ENCODE data around the gene PLCB1.

PLCB1 gene

GRCh38 chr20:8385247-8385646 lies 253.2 kb downstream of the PLCB1 start:
- DNase-seq: no peak

- no peak for DNase-seq
Measured at GRCh38 chr20:8386991-8387390, 254.9 kb downstream of the PLCB1 start.

GRCh38 chr20:8388141-8388540 lies 256.1 kb downstream of the PLCB1 start:
- no peak for DNase-seq

GRCh38 chr20:8388707-8389106 lies 256.6 kb downstream of the PLCB1 start:
- no peak for DNase-seq

GRCh38 chr20:8389381-8390036 lies 257.4 kb downstream of the PLCB1 start:
- DNase-seq: peak; percentile 53

- DNase-seq: no peak
Measured at GRCh38 chr20:8390037-8390433, 258.0 kb downstream of the PLCB1 start.

- no peak for DNase-seq
Measured at GRCh38 chr20:8390500-8390899, 258.4 kb downstream of the PLCB1 start.

- no peak for DNase-seq
Measured at GRCh38 chr20:8393381-8393780, 261.3 kb downstream of the PLCB1 start.

GRCh38 chr20:8394308-8394945 lies 262.4 kb downstream of the PLCB1 start:
- DNase-seq: no peak

- no peak for DNase-seq
Measured at GRCh38 chr20:8395956-8396355, 263.9 kb downstream of the PLCB1 start.

GRCh38 chr20:8398263-8399051 lies 266.4 kb downstream of the PLCB1 start:
- no peak for DNase-seq

- peak; percentile 34 for DNase-seq
Measured at GRCh38 chr20:8399947-8400346, 267.9 kb downstream of the PLCB1 start.

GRCh38 chr20:8400486-8400885 lies 268.4 kb downstream of the PLCB1 start:
- no peak for DNase-seq

GRCh38 chr20:8401556-8401955 lies 269.5 kb downstream of the PLCB1 start:
- no peak for DNase-seq

GRCh38 chr20:8402798-8403197 lies 270.7 kb downstream of the PLCB1 start:
- DNase-seq: no peak

GRCh38 chr20:8404912-8405635 lies 273.0 kb downstream of the PLCB1 start:
- no peak for DNase-seq

GRCh38 chr20:8406391-8406790 lies 274.3 kb downstream of the PLCB1 start:
- DNase-seq: no peak

- no peak for DNase-seq
Measured at GRCh38 chr20:8408587-8409307, 276.7 kb downstream of the PLCB1 start.

- no peak for DNase-seq
Measured at GRCh38 chr20:8413691-8414090, 281.6 kb downstream of the PLCB1 start.

GRCh38 chr20:8414586-8415274 lies 282.7 kb downstream of the PLCB1 start:
- DNase-seq: no peak

GRCh38 chr20:8421981-8422380 lies 289.9 kb downstream of the PLCB1 start:
- no peak for DNase-seq

- DNase-seq: no peak
Measured at GRCh38 chr20:8423482-8423881, 291.4 kb downstream of the PLCB1 start.

All from KG1 (cell line).